Mesendoderm (in vitro differentiated cells): ENCODE data around the gene BICRA.

ENCODE experiments used
- DNase-seq: peaks from one replicate; pipeline ENCODE4 v3.0.0; 2013
- H2AK5ac ChIP-seq: 2 replicates; pipeline ENCODE4 v1.6.1; 2013; ENCODE audit warnings: low read length, inconsistent platforms
- H2BK120ac ChIP-seq: 2 replicates; pipeline ENCODE4 v1.6.1; 2013; ENCODE audit warnings: low read depth, mild to moderate bottlenecking, low read length, moderate library complexity, mixed read lengths
- H2BK15ac ChIP-seq: replicated peaks from 2 replicates; pipeline ENCODE4 v1.6.1; 2013; ENCODE audit warnings: low read depth, mild to moderate bottlenecking, moderate library complexity
- H2BK5ac ChIP-seq: 2 replicates; pipeline ENCODE4 v1.6.1; 2013; ENCODE audit warnings: low read length, inconsistent platforms
- H3K18ac ChIP-seq: 2 replicates; pipeline ENCODE4 v1.6.1; 2013; ENCODE audit warnings: mild to moderate bottlenecking, low read length, mixed read lengths
- H3K23ac ChIP-seq: one replicate; pipeline ENCODE4 v1.6.1; 2013; ENCODE audit warnings: low read length
- H3K27ac ChIP-seq: 2 replicates; pipeline ENCODE4 v1.5.1; 2013; ENCODE audit warnings: low read depth, mild to moderate bottlenecking, inconsistent platforms, low read length, moderate library complexity
- H3K27me3 ChIP-seq: 2 replicates; pipeline ENCODE4 v1.6.1; 2013; ENCODE audit warnings: low read length, control low read depth, mild to moderate bottlenecking, inconsistent platforms; ENCODE audit not compliant: insufficient read depth, poor library complexity
- H3K36me3 ChIP-seq: 2 replicates; pipeline ENCODE4 v1.6.1; 2013; ENCODE audit warnings: low read length, inconsistent platforms; ENCODE audit not compliant: control insufficient read depth, insufficient read depth
- H3K4ac ChIP-seq: one replicate; pipeline ENCODE4 v1.6.1; 2013; ENCODE audit warnings: low read depth, mild to moderate bottlenecking, low read length, moderate library complexity
- H3K4me1 ChIP-seq: 2 replicates; pipeline ENCODE4 v1.6.1; 2013; ENCODE audit warnings: low read depth, low read length, inconsistent platforms; ENCODE audit not compliant: control insufficient read depth
- H3K4me2 ChIP-seq: 2 replicates; pipeline ENCODE4 v1.6.1; 2013; ENCODE audit warnings: low read length
- H3K4me3 ChIP-seq: 2 replicates; pipeline ENCODE4 v1.5.1; 2013; ENCODE audit warnings: mild to moderate bottlenecking, low read length
- H3K56ac ChIP-seq: one replicate; pipeline ENCODE4 v1.6.1; 2013; ENCODE audit warnings: low read length
- H3K79me1 ChIP-seq: 2 replicates; pipeline ENCODE4 v1.6.1; 2013; ENCODE audit warnings: low read length, inconsistent platforms
- H3K79me2 ChIP-seq: 2 replicates; pipeline ENCODE4 v1.6.1; 2013; ENCODE audit warnings: mild to moderate bottlenecking, low read length; ENCODE audit not compliant: control insufficient read depth, insufficient read depth
- H3K9ac ChIP-seq: 2 replicates; pipeline ENCODE4 v1.6.1; 2013; ENCODE audit warnings: low read length, inconsistent platforms
- H4K5ac ChIP-seq: one replicate; pipeline ENCODE4 v1.6.1; 2013; ENCODE audit warnings: low read length
- H4K8ac ChIP-seq: one replicate; pipeline ENCODE4 v1.6.1; 2013; ENCODE audit warnings: low read depth, mild to moderate bottlenecking, control low read depth, low read length, moderate library complexity
- WGBS: extraction: QIAGEN DNeasy Blood & Tissue Kit; methylation state at CpG from one replicate; pipeline ENCODE4 v1.1.7; 2013; ENCODE audit warnings: low lambda C conversion rate, missing lambda C conversion rate; ENCODE audit not compliant: insufficient coverage; ENCODE audit errors: extremely low coverage; 5-methylcytosine and 5-hydroxymethylcytosine counted together

Gene BICRA

DNA sequence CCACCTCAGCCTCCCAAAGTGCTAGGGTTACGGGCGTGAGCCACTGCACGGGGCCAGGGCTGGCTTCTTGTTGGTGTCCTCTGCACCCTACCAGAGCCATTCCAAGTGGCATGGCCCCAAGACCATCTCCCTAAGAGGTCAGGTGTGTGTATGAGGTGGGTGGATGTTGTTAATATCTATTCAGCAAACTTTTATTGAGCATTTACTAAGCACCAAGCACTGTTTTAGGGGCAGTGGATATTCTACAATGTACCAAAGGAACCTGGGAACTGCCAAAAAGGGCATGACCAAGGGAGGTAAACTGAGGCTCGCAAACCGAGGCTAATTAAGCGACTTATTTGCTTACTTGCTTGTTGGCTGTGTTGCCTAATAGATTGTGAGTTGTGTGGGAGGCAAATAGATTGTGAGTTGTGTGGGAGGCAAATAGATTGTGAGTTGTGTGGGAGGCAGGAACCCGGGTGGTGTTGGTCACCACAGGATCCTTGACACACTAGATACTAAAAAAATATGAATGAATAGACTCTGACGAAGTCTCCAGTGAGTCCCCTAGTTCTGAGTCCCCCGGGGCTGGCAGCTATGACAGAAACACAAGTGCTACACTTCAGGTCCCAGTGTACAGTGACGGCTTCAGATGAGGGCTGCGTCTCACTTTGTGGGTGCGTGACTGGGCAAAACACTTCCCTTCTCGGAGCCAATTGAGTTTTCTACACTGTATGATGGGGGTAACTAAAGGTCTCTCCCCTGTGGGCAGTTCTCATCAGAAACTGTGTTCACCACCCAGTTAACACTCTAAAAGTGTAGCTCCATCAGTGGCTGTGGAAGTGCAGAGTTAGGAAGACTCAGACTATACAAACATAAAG, 5.0 kb upstream of the BICRA start:
- Histone ChIP-seq H3K79me2 (peaks cover 4% of the 10 kb centered on the region), H2BK120ac (no peak overlapping the region), H3K4me1 (no peaks in the 10 kb centered on the region), H3K79me1 (peaks cover 2% of the 10 kb centered on the region), H3K9ac (no peak overlapping the region), H2AK5ac (no peak overlapping the region), H3K27ac (no peak overlapping the region), H3K23ac (no peak overlapping the region), H3K27me3 (no peaks in the 10 kb centered on the region), H3K4ac (no peak overlapping the region), H3K56ac (no peak overlapping the region), H3K4me2 (no peak overlapping the region), H3K4me3 (no peak overlapping the region), H4K8ac (no peak overlapping the region), H2BK15ac (no peak overlapping the region), H3K18ac (no peak overlapping the region), H3K36me3 (no peaks in the 10 kb centered on the region), H4K5ac (no peak overlapping the region), H2BK5ac (no peak overlapping the region)
- DNase-seq: no peak
- no CpG with 5 or more reads among the region's 13 CpGs for WGBS

DNA sequence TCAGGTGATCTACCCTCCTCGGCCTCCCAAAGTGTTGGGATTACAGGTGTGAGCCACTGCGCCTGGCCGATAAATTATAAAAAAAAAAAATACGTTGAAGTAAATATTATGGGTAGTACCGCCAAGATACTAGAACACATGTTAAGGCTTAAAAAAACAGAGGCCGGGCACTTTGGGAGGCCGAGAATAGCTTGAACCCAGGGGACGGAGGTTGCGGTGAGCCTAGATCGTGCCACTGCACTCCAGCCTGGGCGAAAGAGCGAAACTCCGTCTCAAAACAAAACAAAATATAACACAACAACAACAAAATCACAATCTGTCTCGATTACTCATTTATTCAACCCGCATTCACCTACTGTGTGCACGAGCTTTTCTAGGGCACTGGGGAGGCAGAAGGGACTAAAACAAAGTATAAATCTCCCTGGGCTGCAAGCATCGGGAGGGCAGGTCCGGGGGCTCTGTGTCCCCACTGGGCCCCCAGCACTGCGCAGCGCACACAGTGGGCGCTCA, 1.3 kb upstream of the BICRA start:
- no peak overlapping the region for H2BK15ac ChIP-seq
- peak overlapping the region; percentile 95 for H3K4me3 ChIP-seq
- no peaks in the 10 kb centered on the region for H3K27me3 ChIP-seq
- H3K4ac ChIP-seq: peak overlapping the region; percentile 88
- peak overlapping the region; percentile 90 for H3K4me2 ChIP-seq
- peaks cover 34% of the 10 kb centered on the region for H3K79me2 ChIP-seq
- H2AK5ac ChIP-seq: no peak overlapping the region
- peak overlapping the region; percentile 100 for H3K56ac ChIP-seq
- DNase-seq: no peak
- H3K9ac ChIP-seq: peak overlapping the region; percentile 100
- H2BK5ac ChIP-seq: peak overlapping the region; percentile 96
- H3K36me3 ChIP-seq: no peaks in the 10 kb centered on the region
- H4K8ac ChIP-seq: no peak overlapping the region
- H3K18ac ChIP-seq: peak overlapping the region; percentile 92
- peak overlapping the region; percentile 94 for H3K23ac ChIP-seq
- peaks cover 6% of the 10 kb centered on the region for H3K4me1 ChIP-seq
- no CpG with 5 or more reads among the region's 21 CpGs for WGBS
- H3K27ac ChIP-seq: peak overlapping the region; percentile 96
- H2BK120ac ChIP-seq: no peak overlapping the region
- peaks cover 2% of the 10 kb centered on the region for H3K79me1 ChIP-seq
- H4K5ac ChIP-seq: no peak overlapping the region

DNA sequence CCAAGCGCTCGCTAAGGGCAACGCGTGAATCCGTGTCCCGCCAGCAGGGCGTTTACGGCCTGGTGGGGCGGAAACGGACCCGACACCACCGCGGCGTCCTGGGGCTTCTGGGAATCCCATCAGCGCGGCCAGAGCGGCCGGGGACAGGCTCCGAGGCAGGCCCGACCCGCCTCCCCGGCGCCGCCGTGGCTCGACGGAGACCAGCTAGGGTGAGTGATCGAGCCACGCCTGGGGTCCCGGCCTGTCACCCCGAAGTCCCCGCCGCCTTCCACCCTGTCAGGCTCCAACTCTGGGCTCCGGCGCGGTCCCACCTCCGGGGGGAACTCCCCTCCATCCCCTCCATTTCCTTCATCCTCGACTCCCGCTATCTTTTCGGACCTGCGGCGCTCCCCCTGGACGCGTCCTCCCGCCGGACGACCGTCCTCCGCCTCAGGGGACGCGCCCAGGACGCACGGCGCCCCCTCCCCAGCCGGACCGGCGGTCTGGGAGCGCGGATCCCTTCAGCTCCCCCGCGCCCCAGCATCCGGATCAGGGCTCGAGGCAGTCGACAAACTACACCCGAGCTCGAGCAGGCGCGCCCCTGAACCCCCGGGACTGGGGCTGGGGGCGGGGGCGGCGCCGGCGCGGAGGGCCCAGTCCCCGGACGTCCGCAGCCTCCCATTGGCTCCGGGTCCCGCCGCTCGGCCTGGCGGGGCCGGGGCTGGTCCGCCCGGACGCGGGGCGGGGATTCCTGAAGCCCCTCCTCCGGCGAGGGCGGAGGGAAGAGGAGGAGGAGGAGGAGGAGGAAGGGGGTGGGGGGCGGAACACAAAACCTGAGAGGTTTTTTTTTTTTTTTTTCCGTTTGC, 638 bp upstream of the BICRA start:
- Histone ChIP-seq H2AK5ac (peak overlapping the region; percentile 51), H3K27me3 (no peaks in the 10 kb centered on the region), H3K4me1 (peaks cover 6% of the 10 kb centered on the region), H2BK5ac (peak overlapping the region; percentile 96), H3K23ac (peak overlapping the region; percentile 94), H3K79me1 (peaks cover 2% of the 10 kb centered on the region), H4K8ac (no peak overlapping the region), H3K9ac (peak overlapping the region; percentile 100), H3K4me3 (peak overlapping the region; percentile 95), H4K5ac (no peak overlapping the region), H3K36me3 (no peaks in the 10 kb centered on the region), H3K56ac (peak overlapping the region; percentile 100), H3K18ac (peak overlapping the region; percentile 92), H3K4ac (peak overlapping the region; percentile 88), H2BK15ac (no peak overlapping the region), H2BK120ac (peak overlapping the region; percentile 30), H3K27ac (peak overlapping the region; percentile 96), H3K79me2 (peaks cover 36% of the 10 kb centered on the region), H3K4me2 (peak overlapping the region; percentile 90)
- WGBS: no CpG with 5 or more reads among the region's 94 CpGs
- peak; percentile 96 for DNase-seq

DNA sequence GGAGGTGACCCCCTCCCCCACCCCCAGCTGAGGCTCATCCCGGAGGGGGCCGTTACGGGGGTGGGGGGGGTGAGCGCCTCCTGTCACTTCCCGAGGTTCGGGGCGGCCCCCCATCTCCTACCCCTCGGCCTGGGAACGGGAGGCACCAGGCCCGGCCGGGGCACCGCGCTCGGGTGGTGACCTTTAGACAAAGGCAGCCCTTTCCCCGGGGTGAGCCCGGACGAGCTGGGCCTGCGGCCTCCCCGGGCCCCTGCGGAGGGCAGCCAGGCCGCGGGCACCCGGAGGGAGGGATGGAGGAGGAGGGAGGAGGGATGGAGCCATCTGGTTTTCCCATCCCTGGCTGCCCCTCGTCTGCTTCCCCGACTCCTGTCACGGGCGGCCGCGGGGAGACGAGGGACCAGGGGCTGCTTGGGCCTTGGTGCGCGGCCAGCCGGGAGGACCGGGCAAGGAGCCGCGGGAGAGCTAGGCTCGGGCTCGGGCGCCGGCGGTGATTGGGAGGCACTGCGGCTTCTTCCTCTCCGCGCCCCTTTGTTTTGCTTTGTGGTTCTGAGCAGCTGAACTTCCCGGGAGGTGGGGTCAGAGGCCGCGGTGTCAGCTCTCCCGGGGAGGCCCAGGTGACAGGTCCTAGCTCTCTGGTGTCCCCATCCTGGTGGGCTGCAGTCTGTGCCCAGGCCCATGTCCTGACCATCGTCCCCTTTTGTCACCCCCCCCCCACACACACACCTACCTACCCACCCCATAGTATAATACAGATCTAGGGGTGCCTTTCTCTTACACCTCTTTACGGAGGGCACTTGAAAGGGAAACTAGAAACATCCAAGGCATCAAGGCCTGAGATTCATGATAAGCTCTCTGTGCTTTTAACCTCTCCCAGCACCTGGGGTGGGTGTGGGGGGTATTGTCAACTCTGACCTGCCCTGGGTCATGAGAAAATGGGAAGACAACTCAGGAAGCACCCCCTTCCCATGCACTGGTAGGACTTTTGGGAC, 1.3 kb downstream of the BICRA start:
- Histone ChIP-seq H4K5ac (no peak overlapping the region), H3K36me3 (no peaks in the 10 kb centered on the region), H3K79me1 (peaks cover 10% of the 10 kb centered on the region), H3K79me2 (peaks cover 56% of the 10 kb centered on the region), H2BK5ac (peak overlapping the region; percentile 70), H2BK15ac (peak overlapping the region; percentile 25), H2AK5ac (peak overlapping the region; percentile 51), H3K4me3 (peak overlapping the region; percentile 76), H2BK120ac (peak overlapping the region; percentile 98), H3K27me3 (no peaks in the 10 kb centered on the region), H3K9ac (peak overlapping the region; percentile 85), H3K56ac (peak overlapping the region; percentile 94), H3K4me1 (peaks cover 10% of the 10 kb centered on the region), H3K27ac (peak overlapping the region; percentile 51), H3K4ac (peak overlapping the region; percentile 96), H3K4me2 (peak overlapping the region; percentile 67), H4K8ac (peak overlapping the region; percentile 42), H3K23ac (peak overlapping the region; percentile 15), H3K18ac (peak overlapping the region; percentile 100)
- no CpG with 5 or more reads among the region's 50 CpGs for WGBS
- DNase-seq: peak; percentile 69

DNA sequence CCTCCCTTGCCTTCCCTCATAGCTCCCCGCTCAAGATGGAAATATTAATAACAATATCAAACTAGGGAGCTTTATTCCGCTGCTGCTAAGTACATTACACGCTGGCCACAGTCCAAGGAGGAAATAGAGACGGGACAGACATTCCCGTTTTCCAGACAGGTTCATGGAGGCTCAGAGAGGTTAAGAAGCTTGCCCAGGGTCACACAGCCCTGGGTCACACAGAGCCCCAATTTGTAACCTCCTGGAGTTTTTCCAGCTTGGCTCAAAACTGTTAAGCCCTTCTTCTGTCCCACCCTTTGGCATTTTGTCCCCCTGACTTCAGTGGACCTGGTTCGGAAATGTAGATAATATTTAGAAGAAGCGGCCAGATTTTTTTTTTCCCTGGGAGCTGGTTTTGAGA, 2.0 kb downstream of the BICRA start:
- peak overlapping the region; percentile 94 for H3K56ac ChIP-seq
- no peak for DNase-seq
- no peak overlapping the region for H3K4ac ChIP-seq
- no peak overlapping the region for H3K18ac ChIP-seq
- WGBS: no CpG with 5 or more reads among the region's 7 CpGs
- H2AK5ac ChIP-seq: peak overlapping the region; percentile 51
- H3K4me3 ChIP-seq: no peak overlapping the region
- peaks cover 63% of the 10 kb centered on the region for H3K79me2 ChIP-seq
- no peaks in the 10 kb centered on the region for H3K36me3 ChIP-seq
- H2BK5ac ChIP-seq: no peak overlapping the region
- peaks cover 15% of the 10 kb centered on the region for H3K79me1 ChIP-seq
- no peaks in the 10 kb centered on the region for H3K27me3 ChIP-seq
- H3K4me2 ChIP-seq: peak overlapping the region; percentile 8
- no peak overlapping the region for H2BK120ac ChIP-seq
- H3K4me1 ChIP-seq: peaks cover 10% of the 10 kb centered on the region
- no peak overlapping the region for H4K5ac ChIP-seq
- no peak overlapping the region for H4K8ac ChIP-seq
- no peak overlapping the region for H3K23ac ChIP-seq
- H2BK15ac ChIP-seq: no peak overlapping the region
- H3K27ac ChIP-seq: no peak overlapping the region
- H3K9ac ChIP-seq: peak overlapping the region; percentile 85
